Natural killer cell treated with Interleukin-12 subunit alpha and Interleukin-12 subunit beta and Interleukin-15 and Interleukin-18, amount 100 ng/mL, for 72 hours (primary cell): ENCODE data around the gene HNF4A. TPM values are rescaled to one million over a fixed set of nuclear protein-coding genes. Genes with fewer than 3 reads are reported as not detected.
"Not testable (repeated sequence)": the region's sequence is repeated elsewhere in the genome, so short reads cannot be mapped to it uniquely, and the experiment has no call there.

ENCODE experiments used
- ATAC-seq, 2 donors: fragments of 150-1000 bp; cut with Tn5 transposase in 1 of 2; sonication (Bioruptor Pico), chemical (Tn5 transposase) in 1 of 2; 2 replicates each; pipeline ENCODE4 v1.10.0; 2021
- DNase-seq: peaks from one replicate; pipeline ENCODE4 v3.0.0; 2022; ENCODE audit warnings: low spot score
- H3K27ac Mint-ChIP-seq, 2 donors: 1 replicate in 1 of 2; 2 replicates in 1 of 2; pipeline ENCODE4 v1.8.0; 2022; ENCODE audit warnings: mixed read lengths in 2 of 2, mild to moderate bottlenecking in 1 of 2, moderate library complexity in 1 of 2
- H3K27me3 Mint-ChIP-seq, 2 donors: 1 replicate in 1 of 2; 2 replicates in 1 of 2; pipeline ENCODE4 v1.8.0; 2022; ENCODE audit warnings: mixed read lengths in 2 of 2
- H3K36me3 Mint-ChIP-seq: one replicate; pipeline ENCODE4 v1.8.0; 2022; ENCODE audit warnings: mixed read lengths
- H3K4me1 Mint-ChIP-seq, 2 donors: 1 replicate in 1 of 2; 2 replicates in 1 of 2; pipeline ENCODE4 v1.8.0; 2022; ENCODE audit warnings: low read depth in 2 of 2, mixed read lengths in 2 of 2, mild to moderate bottlenecking in 1 of 2
- H3K4me3 Mint-ChIP-seq: one replicate; pipeline ENCODE4 v1.8.0; 2022; ENCODE audit warnings: mixed read lengths
- H3K9me3 Mint-ChIP-seq: 2 replicates; pipeline ENCODE4 v1.8.0; 2022; ENCODE audit warnings: mixed read lengths
- total RNA-seq, 2 donors: library from RNA; stranded (reverse); gene quantifications; one replicate each; pipeline ENCODE4 v1.2.3, GENCODE V29; 2022

HNF4A gene
- total RNA-seq, 2 donors from 2014 or later: not detected

DNA sequence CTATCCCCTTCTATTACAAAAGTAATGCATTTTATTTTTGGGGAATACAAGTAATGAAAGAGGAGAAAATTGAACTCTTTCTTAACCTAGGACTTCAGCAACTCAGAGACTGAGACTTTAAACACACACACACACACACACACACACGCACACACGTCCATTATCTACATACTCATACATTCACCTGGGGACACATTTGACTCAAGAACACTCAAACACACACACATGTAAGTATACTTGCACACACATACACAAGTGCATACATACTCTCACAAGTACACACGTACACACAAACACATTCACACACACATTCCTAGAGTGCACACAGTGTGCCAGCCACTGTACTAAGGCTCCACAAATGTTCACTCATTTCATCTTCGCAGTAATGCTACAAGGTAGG is 20.8 kb upstream of the HNF4A start:
- Mint-ChIP-seq H3K27me3 (peaks cover 15 to 31% of the 10 kb centered on the region in 2 donors), H3K4me3 (no peak overlapping the region), H3K4me1 (no peaks in the 10 kb centered on the region), H3K27ac (no peak overlapping the region), H3K9me3 (no peaks in the 10 kb centered on the region), H3K36me3 (no peaks in the 10 kb centered on the region)
- DNase-seq (no peak), ATAC-seq (no peak)

GRCh38 chr20:44335675-44336074 is 19.8 kb upstream of the HNF4A start:
- no peak overlapping the region for H3K27ac Mint-ChIP-seq
- ATAC-seq (no peak), DNase-seq (no peak)
- no peaks in the 10 kb centered on the region for H3K9me3 Mint-ChIP-seq
- no peak overlapping the region for H3K4me3 Mint-ChIP-seq
- H3K27me3 Mint-ChIP-seq: peaks cover 15 to 31% of the 10 kb centered on the region in 2 donors
- H3K36me3 Mint-ChIP-seq: no peaks in the 10 kb centered on the region
- H3K4me1 Mint-ChIP-seq: no peaks in the 10 kb centered on the region

GRCh38 chr20:44336086-44336485 is 19.4 kb upstream of the HNF4A start:
- Mint-ChIP-seq H3K9me3 (no peaks in the 10 kb centered on the region), H3K27me3 (peaks cover 15 to 29% of the 10 kb centered on the region in 2 donors), H3K4me3 (no peak overlapping the region), H3K27ac (no peak overlapping the region), H3K4me1 (no peaks in the 10 kb centered on the region), H3K36me3 (no peaks in the 10 kb centered on the region)
- ATAC-seq (no peak), DNase-seq (no peak)

DNA sequence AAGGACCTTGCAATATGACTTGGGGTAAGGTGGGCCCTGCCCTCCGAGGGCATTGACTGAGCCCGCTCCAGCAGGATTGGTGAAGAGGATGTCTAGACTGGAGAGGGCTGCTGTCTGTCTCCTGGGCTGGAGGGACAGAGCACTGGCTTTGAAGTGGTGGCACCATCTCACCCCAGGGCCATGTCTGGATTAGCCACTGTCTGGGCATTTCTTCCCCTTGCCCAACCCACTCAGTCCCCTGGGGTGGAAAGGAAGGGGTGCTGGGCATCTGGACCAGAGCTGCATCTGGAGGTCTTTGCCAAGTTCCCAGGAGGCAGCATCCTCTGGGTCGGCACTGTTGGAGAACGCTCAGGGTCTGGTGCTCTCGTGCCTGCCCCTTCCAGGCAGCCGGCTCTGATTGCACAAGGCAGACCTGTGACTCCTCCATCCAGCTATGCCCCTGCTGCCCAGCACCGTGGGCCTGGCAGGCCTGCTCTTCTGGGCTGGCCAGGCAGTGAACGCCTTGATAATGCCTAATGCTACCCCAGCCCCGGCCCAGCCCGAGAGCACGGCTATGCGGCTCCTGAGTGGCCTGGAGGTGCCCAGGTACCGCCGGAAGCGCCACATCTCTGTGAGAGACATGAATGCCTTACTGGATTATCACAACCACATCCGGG is 18.6 kb upstream of the HNF4A start, which contains the start of gene R3HDML:
Gene R3HDML, plus strand, starts transcription at position 319 of the 656 bp plus-strand sequence. Its CDS starts 115 bp downstream, at position 434.
- Mint-ChIP-seq H3K27me3 (peaks cover 12 to 25% of the 10 kb centered on the region in 2 donors), H3K36me3 (no peaks in the 10 kb centered on the region), H3K27ac (no peak within 1 kb of the TSS), H3K4me3 (no peak within 1 kb of the TSS), H3K9me3 (no peaks in the 10 kb centered on the region), H3K4me1 (no peaks in the 10 kb centered on the region)
- DNase-seq: no peak
- ATAC-seq: peak in 1 of 2 donors; percentile 8

GRCh38 chr20:44342248-44342647 is 13.3 kb upstream of the HNF4A start:
- Mint-ChIP-seq H3K9me3 (no peaks in the 10 kb centered on the region), H3K4me1 (no peaks in the 10 kb centered on the region), H3K4me3 (no peak overlapping the region)

GRCh38 chr20:44343162-44343675 is 12.3 kb upstream of the HNF4A start:
- H3K27ac Mint-ChIP-seq: no peak overlapping the region
- H3K27me3 Mint-ChIP-seq: peaks cover 0 to 4% of the 10 kb centered on the region in 2 donors

More at GRCh38 chr20:44342248-44342647, 13.3 kb upstream of the HNF4A start:
- H3K27ac Mint-ChIP-seq: no peak overlapping the region
- no peaks in the 10 kb centered on the region for H3K36me3 Mint-ChIP-seq
- H3K27me3 Mint-ChIP-seq: peaks cover 0 to 6% of the 10 kb centered on the region in 2 donors
- DNase-seq: no peak
- ATAC-seq: no peak

DNA sequence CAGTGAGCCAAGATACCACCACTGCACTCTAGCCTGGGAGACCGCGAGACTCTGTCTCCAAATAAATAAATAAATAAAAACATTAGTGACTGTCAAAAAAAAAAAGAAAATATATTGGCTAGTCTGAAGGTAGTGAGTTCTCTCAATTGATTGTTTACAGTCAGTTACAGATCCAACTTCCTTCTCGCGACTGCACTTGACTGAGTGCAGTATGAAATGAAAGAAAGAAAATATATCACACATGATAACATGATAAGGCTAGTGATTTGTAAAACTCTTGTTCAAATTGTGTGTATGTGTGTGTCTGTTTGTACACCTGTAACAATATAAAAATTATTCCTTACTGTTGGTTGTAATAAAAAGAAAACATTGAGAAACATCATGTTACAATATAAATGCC is 10.8 kb upstream of the HNF4A start:
- Mint-ChIP-seq H3K9me3 (no peaks in the 10 kb centered on the region), H3K27me3 (peaks cover 0 to 9% of the 10 kb centered on the region in 2 donors), H3K27ac (no peak overlapping the region), H3K4me1 (no peaks in the 10 kb centered on the region), H3K4me3 (no peak overlapping the region), H3K36me3 (no peaks in the 10 kb centered on the region)
- DNase-seq: no peak
- ATAC-seq: no peak

More at GRCh38 chr20:44343162-44343675, 12.3 kb upstream of the HNF4A start:
- Mint-ChIP-seq H3K4me1 (no peaks in the 10 kb centered on the region), H3K4me3 (no peak overlapping the region), H3K36me3 (no peaks in the 10 kb centered on the region), H3K9me3 (no peaks in the 10 kb centered on the region)
- ATAC-seq (no peak), DNase-seq (no peak)

- ATAC-seq (no peak), DNase-seq (no peak)
- no peaks in the 10 kb centered on the region for H3K9me3 Mint-ChIP-seq
- no peaks in the 10 kb centered on the region for H3K36me3 Mint-ChIP-seq
- H3K4me1 Mint-ChIP-seq: no peaks in the 10 kb centered on the region
- no peak overlapping the region for H3K4me3 Mint-ChIP-seq
- H3K27me3 Mint-ChIP-seq: peaks cover 0 to 9% of the 10 kb centered on the region in 2 donors
- no peak overlapping the region for H3K27ac Mint-ChIP-seq
Measured at GRCh38 chr20:44345147-44345546, 10.4 kb upstream of the HNF4A start.

DNA sequence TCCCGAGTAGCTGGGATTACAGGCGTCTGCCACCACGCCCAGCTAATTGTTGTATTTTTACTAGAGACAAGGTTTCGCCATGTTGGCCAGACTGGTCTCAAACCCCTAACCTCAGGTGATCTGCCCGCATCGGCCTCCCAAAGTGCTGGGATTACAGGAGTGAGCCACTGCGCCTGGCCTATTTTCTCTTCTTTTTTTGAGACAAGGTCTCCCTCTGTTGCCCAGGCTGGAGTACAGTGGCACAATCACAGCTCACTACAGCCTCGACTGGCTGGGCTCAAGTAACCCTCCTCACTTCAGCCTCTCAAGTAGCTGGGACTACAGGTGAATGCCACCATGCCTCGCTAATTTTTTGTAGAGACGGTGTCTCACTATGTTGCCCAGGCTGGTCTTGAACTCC is 9.6 kb upstream of the HNF4A start:
- not testable (repeated sequence) for H3K27me3 Mint-ChIP-seq, H3K27ac Mint-ChIP-seq, ATAC-seq, DNase-seq, H3K4me3 Mint-ChIP-seq, H3K4me1 Mint-ChIP-seq, H3K9me3 Mint-ChIP-seq, H3K36me3 Mint-ChIP-seq

DNA sequence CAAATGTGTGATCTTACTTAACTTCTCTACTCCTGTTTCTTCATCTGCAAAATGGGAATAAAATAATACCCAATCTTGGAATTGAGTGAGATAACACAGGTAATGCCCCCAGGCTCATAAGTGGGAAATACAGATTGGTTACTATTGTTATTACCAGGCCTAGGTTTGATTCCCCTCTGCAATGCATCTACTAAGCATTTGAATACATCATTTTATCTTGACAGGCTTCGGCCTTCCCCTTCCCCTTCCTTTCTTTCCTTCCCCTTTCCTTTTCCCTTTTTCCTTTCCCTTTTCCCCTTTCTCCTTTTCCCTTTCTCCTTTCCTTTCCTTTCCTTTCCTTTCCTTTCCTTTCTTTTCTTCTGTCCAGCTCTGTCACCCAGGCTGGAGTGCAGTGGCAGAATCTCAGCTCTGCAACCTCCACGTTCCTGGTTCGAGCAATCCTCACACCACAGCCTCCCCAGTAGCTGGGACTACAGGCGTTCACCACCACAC is 7.3 kb upstream of the HNF4A start:
- Mint-ChIP-seq H3K9me3 (no peaks in the 10 kb centered on the region), H3K4me3 (no peak overlapping the region), H3K27me3 (peaks cover 5 to 9% of the 10 kb centered on the region in 2 donors), H3K4me1 (no peaks in the 10 kb centered on the region), H3K27ac (no peak overlapping the region), H3K36me3 (no peaks in the 10 kb centered on the region)
- ATAC-seq (no peak), DNase-seq (no peak)

DNA sequence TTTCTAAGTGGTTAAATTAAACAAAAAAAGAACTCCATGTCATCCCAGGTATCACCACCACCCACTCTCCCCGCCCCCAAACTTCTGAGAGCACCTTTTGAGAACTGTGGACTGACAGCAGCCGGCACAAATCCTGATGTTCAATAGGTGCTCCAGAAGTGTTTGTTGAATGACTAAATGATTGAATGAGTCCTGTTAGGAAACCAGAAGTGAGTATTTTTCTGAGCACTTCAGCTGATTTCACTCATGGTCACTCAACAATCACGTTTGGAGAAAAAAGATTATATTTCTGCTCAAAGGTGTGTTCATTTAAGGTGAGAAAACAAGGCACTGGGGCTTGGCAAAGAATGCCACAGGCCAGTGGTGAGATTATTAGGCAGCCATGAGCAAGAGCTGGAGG is 6.2 kb upstream of the HNF4A start:
- Mint-ChIP-seq H3K27ac (no peak overlapping the region), H3K9me3 (no peaks in the 10 kb centered on the region), H3K27me3 (peaks cover 6 to 9% of the 10 kb centered on the region in 2 donors), H3K4me1 (no peaks in the 10 kb centered on the region), H3K4me3 (no peak overlapping the region), H3K36me3 (no peaks in the 10 kb centered on the region)
- DNase-seq (no peak), ATAC-seq (no peak)

DNA sequence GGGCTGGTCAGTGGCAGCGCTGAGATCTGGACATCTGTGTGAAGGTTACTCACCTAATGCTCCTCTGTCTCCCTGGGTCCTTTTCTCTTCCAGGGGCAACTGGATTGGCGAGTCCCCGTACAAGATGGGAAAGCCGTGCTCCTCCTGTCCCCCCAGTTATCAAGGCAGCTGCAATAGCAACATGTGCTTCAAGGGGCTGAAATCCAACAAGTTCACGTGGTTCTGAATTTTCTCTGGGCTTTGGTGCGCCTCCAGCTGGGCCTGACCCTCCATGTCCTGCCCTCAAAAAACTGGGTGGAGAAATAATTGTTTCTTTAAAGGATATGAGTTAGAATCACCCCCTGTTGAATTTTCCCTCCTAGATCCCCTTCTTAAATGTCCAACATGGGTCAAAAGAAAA is 4.9 kb upstream of the HNF4A start:
- Mint-ChIP-seq H3K36me3 (no peaks in the 10 kb centered on the region), H3K27me3 (peaks cover 14 to 15% of the 10 kb centered on the region in 2 donors), H3K27ac (no peak overlapping the region), H3K4me3 (no peak overlapping the region), H3K9me3 (no peaks in the 10 kb centered on the region), H3K4me1 (no peaks in the 10 kb centered on the region)
- ATAC-seq: no peak
- DNase-seq: no peak

GRCh38 chr20:44354979-44355497 is 461 bp upstream of the HNF4A start:
- no peak for DNase-seq
- Mint-ChIP-seq H3K4me3 (no peak overlapping the region), H3K9me3 (no peaks in the 10 kb centered on the region), H3K4me1 (no peaks in the 10 kb centered on the region), H3K27me3 (peaks cover 7 to 30% of the 10 kb centered on the region in 2 donors), H3K27ac (no peak overlapping the region), H3K36me3 (no peaks in the 10 kb centered on the region)
- ATAC-seq: no peak

GRCh38 chr20:44356353-44356723 is 839 bp downstream of the HNF4A start:
- Mint-ChIP-seq H3K4me1 (no peaks in the 10 kb centered on the region), H3K36me3 (no peaks in the 10 kb centered on the region), H3K9me3 (no peaks in the 10 kb centered on the region), H3K4me3 (no peak overlapping the region), H3K27ac (no peak overlapping the region), H3K27me3 (peaks cover 11 to 36% of the 10 kb centered on the region in 2 donors)
- DNase-seq (no peak), ATAC-seq (no peak)
